Neural crest cell (in vitro differentiated cells): ENCODE measurements around the gene RPH3AL. TPM values are rescaled to one million over a fixed set of nuclear protein-coding genes. Genes with fewer than 3 reads are reported as not detected.

Source experiments
- DNase-seq: peaks from one replicate; pipeline ENCODE4 v3.0.0; 2021; ENCODE audit warnings: low read depth, mixed read lengths, low spot score
- H3K27ac Mint-ChIP-seq: one replicate; pipeline ENCODE4 v1.8.0; 2021; ENCODE audit warnings: mild to moderate bottlenecking, mixed read lengths; ENCODE audit not compliant: unreplicated experiment
- H3K27me3 Mint-ChIP-seq: 2 replicates; pipeline ENCODE4 v1.8.0; 2021; ENCODE audit warnings: low read depth, mild to moderate bottlenecking, mixed read lengths
- H3K36me3 Mint-ChIP-seq: 2 replicates; pipeline ENCODE4 v1.8.0; 2021; ENCODE audit warnings: low read depth, mild to moderate bottlenecking, mixed read lengths
- H3K4me1 Mint-ChIP-seq: 2 replicates; pipeline ENCODE4 v1.8.0; 2021; ENCODE audit warnings: mixed read lengths
- H3K4me3 Mint-ChIP-seq: one replicate; pipeline ENCODE4 v1.8.0; 2021; ENCODE audit warnings: mild to moderate bottlenecking, mixed read lengths
- H3K9me3 Mint-ChIP-seq: 2 replicates; pipeline ENCODE4 v1.8.0; 2021; ENCODE audit warnings: mixed read lengths
- total RNA-seq: library from RNA; stranded (reverse); gene quantifications from 2 replicates; pipeline ENCODE4 v1.2.1, GENCODE V29; 2021
- TF ChIP-seq, protein P1 (sequence below): fragments of 200-600 bp; sonication (generic); conservative IDR thresholded peaks from 2 replicates; pipeline ENCODE4 v1.5.0; 2021; ENCODE audit warnings: antibody characterized with exemption, mild to moderate bottlenecking

RPH3AL gene
- total RNA-seq, 1 donor from 2014 or later = 1.9 TPM

- TF ChIP-seq, protein P1, sequence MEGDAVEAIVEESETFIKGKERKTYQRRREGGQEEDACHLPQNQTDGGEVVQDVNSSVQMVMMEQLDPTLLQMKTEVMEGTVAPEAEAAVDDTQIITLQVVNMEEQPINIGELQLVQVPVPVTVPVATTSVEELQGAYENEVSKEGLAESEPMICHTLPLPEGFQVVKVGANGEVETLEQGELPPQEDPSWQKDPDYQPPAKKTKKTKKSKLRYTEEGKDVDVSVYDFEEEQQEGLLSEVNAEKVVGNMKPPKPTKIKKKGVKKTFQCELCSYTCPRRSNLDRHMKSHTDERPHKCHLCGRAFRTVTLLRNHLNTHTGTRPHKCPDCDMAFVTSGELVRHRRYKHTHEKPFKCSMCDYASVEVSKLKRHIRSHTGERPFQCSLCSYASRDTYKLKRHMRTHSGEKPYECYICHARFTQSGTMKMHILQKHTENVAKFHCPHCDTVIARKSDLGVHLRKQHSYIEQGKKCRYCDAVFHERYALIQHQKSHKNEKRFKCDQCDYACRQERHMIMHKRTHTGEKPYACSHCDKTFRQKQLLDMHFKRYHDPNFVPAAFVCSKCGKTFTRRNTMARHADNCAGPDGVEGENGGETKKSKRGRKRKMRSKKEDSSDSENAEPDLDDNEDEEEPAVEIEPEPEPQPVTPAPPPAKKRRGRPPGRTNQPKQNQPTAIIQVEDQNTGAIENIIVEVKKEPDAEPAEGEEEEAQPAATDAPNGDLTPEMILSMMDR = no peak
- Mint-ChIP-seq H3K27ac (no peak overlapping the region), H3K9me3 (no peaks in the 10 kb centered on the region), H3K36me3 (no peaks in the 10 kb centered on the region), H3K27me3 (peaks cover 26% of the 10 kb centered on the region), H3K4me1 (no peaks in the 10 kb centered on the region), H3K4me3 (no peak overlapping the region)
- DNase-seq = no peak
These were observed 159.2 kb downstream of the RPH3AL start for GRCh38 chr17:193426-193810.

GRCh38 chr17:192666-193425 is 159.8 kb downstream of the RPH3AL start:
- DNase-seq = no peak
- Mint-ChIP-seq H3K27me3 (peaks cover 24% of the 10 kb centered on the region), H3K36me3 (no peaks in the 10 kb centered on the region), H3K9me3 (no peaks in the 10 kb centered on the region), H3K27ac (no peak overlapping the region), H3K4me3 (no peak overlapping the region), H3K4me1 (no peaks in the 10 kb centered on the region)
- TF ChIP-seq, protein P1 = no peak

DNA sequence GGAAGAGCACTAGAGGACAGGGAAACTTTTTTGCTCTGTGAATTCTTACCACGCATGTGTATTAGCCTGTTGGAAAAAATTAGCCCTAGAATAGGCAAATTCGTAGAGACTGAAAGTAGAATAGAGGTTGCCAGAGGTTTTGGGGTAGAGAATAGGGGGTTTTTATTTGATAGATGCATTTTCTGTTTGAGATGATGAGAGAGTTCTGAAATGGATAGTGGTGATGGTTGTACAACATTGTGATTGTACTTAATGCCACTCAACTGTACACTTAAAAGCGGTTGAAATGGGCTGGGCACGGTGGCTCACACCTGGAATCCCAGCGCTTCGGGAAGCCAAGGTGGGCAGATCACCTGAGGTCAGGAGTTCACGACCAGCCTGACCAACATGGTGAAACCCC is 163.2 kb downstream of the RPH3AL start:
- Mint-ChIP-seq H3K27me3 (peaks cover 45% of the 10 kb centered on the region), H3K4me3 (no peak overlapping the region), H3K9me3 (no peaks in the 10 kb centered on the region), H3K4me1 (no peaks in the 10 kb centered on the region), H3K27ac (no peak overlapping the region), H3K36me3 (no peaks in the 10 kb centered on the region)
- no peak for DNase-seq
- TF ChIP-seq, protein P1 = no peak

GRCh38 chr17:187130-187529 is 165.5 kb downstream of the RPH3AL start:
- Mint-ChIP-seq H3K9me3 (no peaks in the 10 kb centered on the region), H3K27ac (no peak overlapping the region), H3K27me3 (peaks cover 68% of the 10 kb centered on the region), H3K36me3 (no peaks in the 10 kb centered on the region), H3K4me1 (peaks cover 2% of the 10 kb centered on the region), H3K4me3 (no peak overlapping the region)
- DNase-seq = no peak
- TF ChIP-seq, protein P1 = no peak

GRCh38 chr17:185445-186138 is 167.0 kb downstream of the RPH3AL start:
- no peaks in the 10 kb centered on the region for H3K9me3 Mint-ChIP-seq
- H3K27me3 Mint-ChIP-seq = peaks cover 71% of the 10 kb centered on the region
- TF ChIP-seq, protein P1 = no peak
- H3K4me1 Mint-ChIP-seq = peaks cover 5% of the 10 kb centered on the region
- H3K27ac Mint-ChIP-seq = no peak overlapping the region
- no peaks in the 10 kb centered on the region for H3K36me3 Mint-ChIP-seq
- DNase-seq = no peak
- no peak overlapping the region for H3K4me3 Mint-ChIP-seq
